GM12864 (cell line): ENCODE results near the gene CYTH2.

Source experiments
- DNase-seq: peaks from one replicate; pipeline ENCODE4 v3.0.0-alpha.2; 2011; ENCODE audit warnings: low read depth
- H3K4me3 ChIP-seq: 2 replicates; pipeline ENCODE4 v1.5.1; 2011; ENCODE audit warnings: mild to moderate bottlenecking, low read depth, low read length, control low read depth
- TF ChIP-seq, protein P1 (sequence below): IDR thresholded peaks from 2 replicates; pipeline ENCODE4 v1.5.1; 2011; ENCODE audit warnings: low read depth, mild to moderate bottlenecking, moderate library complexity, low read length, control low read depth, inconsistent platforms; ENCODE audit errors: missing control alignments

CYTH2 gene

DNA sequence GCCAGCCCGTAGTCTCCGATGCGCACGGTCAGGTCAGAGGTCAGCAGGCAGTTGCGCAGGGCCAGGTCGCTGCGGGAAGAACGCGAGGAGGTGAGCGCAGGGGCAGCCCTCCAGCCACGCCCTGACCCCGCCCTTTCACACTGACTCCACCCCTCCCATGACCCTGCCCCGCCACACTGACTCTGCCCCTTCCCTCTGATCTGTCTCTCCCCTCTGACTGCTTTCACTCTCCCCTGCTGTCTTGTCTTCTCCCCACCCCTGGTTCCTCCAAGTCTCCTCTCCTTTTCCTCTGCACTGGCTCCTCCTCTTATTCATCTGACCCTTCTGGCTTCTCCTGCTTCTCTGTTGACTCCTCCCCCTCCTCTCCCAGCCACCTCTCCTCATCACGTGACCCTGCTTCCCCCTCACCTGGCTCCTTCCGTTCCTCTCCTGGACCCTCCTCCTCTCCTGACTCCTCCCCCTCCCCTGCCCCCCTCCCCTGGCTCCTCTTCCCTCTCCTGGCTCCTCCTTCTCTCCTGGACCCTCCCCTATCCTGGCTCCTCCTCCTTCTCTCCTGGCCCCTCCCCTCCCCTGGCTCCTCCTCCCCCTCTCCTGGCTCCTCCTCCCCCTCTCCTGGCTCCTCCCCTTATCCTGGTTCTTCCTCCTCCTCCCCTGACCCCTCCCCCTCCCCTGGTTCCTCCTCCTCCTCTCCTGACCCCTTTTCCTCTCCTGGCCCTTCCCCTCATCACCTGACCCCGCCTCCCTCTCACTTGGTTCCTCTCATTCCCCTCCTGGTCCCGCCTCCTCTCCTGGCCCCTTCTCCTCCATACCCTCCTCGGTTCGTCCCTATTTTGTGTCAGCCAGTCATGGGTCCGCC is 32.6 kb downstream of the CYTH2 start:
- TF ChIP-seq, protein P1, sequence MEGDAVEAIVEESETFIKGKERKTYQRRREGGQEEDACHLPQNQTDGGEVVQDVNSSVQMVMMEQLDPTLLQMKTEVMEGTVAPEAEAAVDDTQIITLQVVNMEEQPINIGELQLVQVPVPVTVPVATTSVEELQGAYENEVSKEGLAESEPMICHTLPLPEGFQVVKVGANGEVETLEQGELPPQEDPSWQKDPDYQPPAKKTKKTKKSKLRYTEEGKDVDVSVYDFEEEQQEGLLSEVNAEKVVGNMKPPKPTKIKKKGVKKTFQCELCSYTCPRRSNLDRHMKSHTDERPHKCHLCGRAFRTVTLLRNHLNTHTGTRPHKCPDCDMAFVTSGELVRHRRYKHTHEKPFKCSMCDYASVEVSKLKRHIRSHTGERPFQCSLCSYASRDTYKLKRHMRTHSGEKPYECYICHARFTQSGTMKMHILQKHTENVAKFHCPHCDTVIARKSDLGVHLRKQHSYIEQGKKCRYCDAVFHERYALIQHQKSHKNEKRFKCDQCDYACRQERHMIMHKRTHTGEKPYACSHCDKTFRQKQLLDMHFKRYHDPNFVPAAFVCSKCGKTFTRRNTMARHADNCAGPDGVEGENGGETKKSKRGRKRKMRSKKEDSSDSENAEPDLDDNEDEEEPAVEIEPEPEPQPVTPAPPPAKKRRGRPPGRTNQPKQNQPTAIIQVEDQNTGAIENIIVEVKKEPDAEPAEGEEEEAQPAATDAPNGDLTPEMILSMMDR = no peak
- H3K4me3 ChIP-seq = peak overlapping the region; percentile 20
- peak; percentile 70 for DNase-seq

GRCh38 chr19:48502350-48503018 is 33.3 kb downstream of the CYTH2 start:
- TF ChIP-seq, protein P1 = no peak
- peak overlapping the region; percentile 13; the same call in 1 of the 2 replicates for H3K4me3 ChIP-seq
- DNase-seq = no peak

GRCh38 chr19:48506138-48506733 is 37.1 kb downstream of the CYTH2 start:
- no peak for DNase-seq
- H3K4me3 ChIP-seq = no peak overlapping the region
- TF ChIP-seq, protein P1 = peak; percentile 49

DNA sequence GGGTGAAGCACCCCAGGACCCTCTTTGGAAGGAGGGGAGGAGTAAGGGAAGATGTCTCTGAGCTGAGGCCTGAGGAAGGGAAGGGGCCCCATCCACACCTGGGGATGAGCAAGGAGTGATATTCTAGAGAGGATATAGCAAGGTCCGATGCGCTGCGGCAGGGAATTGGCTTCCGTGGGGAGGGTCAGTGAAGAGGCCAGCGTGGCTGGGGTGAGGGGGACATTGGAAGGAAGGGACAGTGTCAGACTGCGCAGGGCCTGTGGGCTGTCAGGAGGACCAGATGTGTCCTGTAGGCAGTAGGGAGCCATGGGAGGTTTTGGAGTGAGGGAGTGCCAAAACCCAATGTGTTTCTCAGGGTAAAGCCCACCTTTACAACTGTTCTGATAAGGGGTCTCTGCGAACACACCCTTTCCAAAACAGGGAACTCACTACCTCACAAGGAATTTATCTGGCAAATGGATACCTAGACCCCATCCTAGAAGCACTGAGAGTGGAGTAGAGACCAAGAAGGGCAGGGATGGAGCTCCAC is 38.8 kb downstream of the CYTH2 start:
- TF ChIP-seq, protein P1 = no peak
- no peak for DNase-seq
- H3K4me3 ChIP-seq = no peak overlapping the region

- H3K4me3 ChIP-seq = no peak overlapping the region
- DNase-seq = no peak
These were observed 39.7 kb downstream of the CYTH2 start for GRCh38 chr19:48508729-48509411.

More at GRCh38 chr19:48508729-48509411, 39.7 kb downstream of the CYTH2 start:
- TF ChIP-seq, protein P1 = no peak
